ENCODE measurements around the gene PRELID3B. TPM values are rescaled to one million over a fixed set of nuclear protein-coding genes. Genes with fewer than 3 reads are reported as not detected.

PRELID3B gene
- polyA plus RNA-seq, 1 donor = 75.6 TPM

- H3K4me1 ChIP-seq (ENCODE audit: control insufficient read depth, insufficient read depth, low read length) = no peaks in the 10 kb centered on the region
- H3K9me3 ChIP-seq (ENCODE audit: control insufficient read depth, low read depth, low read length) = no peaks in the 10 kb centered on the region
- H3K27me3 ChIP-seq (ENCODE audit: control insufficient read depth, insufficient read depth, low read length) = no peaks in the 10 kb centered on the region
- no peak within 1 kb of the TSS for H3K4me3 ChIP-seq (ENCODE audit: low read length)
- no peak within 1 kb of the TSS for H3K27ac ChIP-seq (ENCODE audit: low read length)
- no peak for DNase-seq
- H3K36me3 ChIP-seq (ENCODE audit: control insufficient read depth, insufficient read depth, low read length) = peaks cover 17% of the 10 kb centered on the region
- whole genome bisulfite sequencing (ENCODE audit: insufficient coverage, low lambda C conversion rate) = no CpG with 5 or more reads among the region's 5 CpGs
These were observed 23.4 kb downstream of the PRELID3B start, which contains the start of gene TUBB1 for GRCh38 chr20:59019217-59019616. TUBB1 (plus strand) TSS chr20:59019429; CDS start chr20:59019523, 94 bp downstream.

- H3K27ac ChIP-seq (ENCODE audit: low read length) = no peak overlapping the region
- DNase-seq = no peak
- no CpG with 5 or more reads among the region's 10 CpGs for WGBS (ENCODE audit: insufficient coverage, low lambda C conversion rate)
- no peaks in the 10 kb centered on the region for H3K27me3 ChIP-seq (ENCODE audit: control insufficient read depth, insufficient read depth, low read length)
- no peak overlapping the region for H3K4me3 ChIP-seq (ENCODE audit: low read length)
- H3K9me3 ChIP-seq (ENCODE audit: control insufficient read depth, low read depth, low read length) = no peaks in the 10 kb centered on the region
- H3K36me3 ChIP-seq (ENCODE audit: control insufficient read depth, insufficient read depth, low read length) = peaks cover 13% of the 10 kb centered on the region
- H3K4me1 ChIP-seq (ENCODE audit: control insufficient read depth, insufficient read depth, low read length) = no peaks in the 10 kb centered on the region
These were observed 23.8 kb downstream of the PRELID3B start for GRCh38 chr20:59018817-59019216.

- H3K27ac ChIP-seq (ENCODE audit: low read length) = no peak overlapping the region
- WGBS (ENCODE audit: insufficient coverage, low lambda C conversion rate) = no CpG with 5 or more reads among the region's 16 CpGs
- DNase-seq = no peak
- H3K4me3 ChIP-seq (ENCODE audit: low read length) = no peak overlapping the region
- H3K36me3 ChIP-seq (ENCODE audit: control insufficient read depth, insufficient read depth, low read length) = peaks cover 2% of the 10 kb centered on the region
- H3K27me3 ChIP-seq (ENCODE audit: control insufficient read depth, insufficient read depth, low read length) = no peaks in the 10 kb centered on the region
- H3K4me1 ChIP-seq (ENCODE audit: control insufficient read depth, insufficient read depth, low read length) = no peaks in the 10 kb centered on the region
- H3K9me3 ChIP-seq (ENCODE audit: control insufficient read depth, low read depth, low read length) = no peaks in the 10 kb centered on the region
These were observed 24.9 kb downstream of the PRELID3B start for GRCh38 chr20:59017493-59018231.

- 40% methylated on average over 1 of the region's 4 CpGs for WGBS (ENCODE audit: insufficient coverage, low lambda C conversion rate)
- Histone ChIP-seq H3K4me3 (ENCODE audit: low read length) (no peak overlapping the region), H3K9me3 (ENCODE audit: control insufficient read depth, low read depth, low read length) (no peaks in the 10 kb centered on the region), H3K36me3 (ENCODE audit: control insufficient read depth, insufficient read depth, low read length) (no peaks in the 10 kb centered on the region), H3K27me3 (ENCODE audit: control insufficient read depth, insufficient read depth, low read length) (no peaks in the 10 kb centered on the region), H3K4me1 (ENCODE audit: control insufficient read depth, insufficient read depth, low read length) (no peaks in the 10 kb centered on the region), H3K27ac (ENCODE audit: low read length) (no peak overlapping the region)
- DNase-seq = no peak
These were observed 25.6 kb downstream of the PRELID3B start for GRCh38 chr20:59016795-59017492.

GRCh38 chr20:59015812-59016711, 26.5 kb downstream of the PRELID3B start:
- H3K4me1 ChIP-seq (ENCODE audit: control insufficient read depth, insufficient read depth, low read length) = no peaks in the 10 kb centered on the region
- no peaks in the 10 kb centered on the region for H3K36me3 ChIP-seq (ENCODE audit: control insufficient read depth, insufficient read depth, low read length)
- DNase-seq = no peak
- no peak overlapping the region for H3K27ac ChIP-seq (ENCODE audit: low read length)
- WGBS (ENCODE audit: insufficient coverage, low lambda C conversion rate) = 0% methylated on average over 1 of the region's 16 CpGs
- H3K4me3 ChIP-seq (ENCODE audit: low read length) = no peak overlapping the region
- no peaks in the 10 kb centered on the region for H3K27me3 ChIP-seq (ENCODE audit: control insufficient read depth, insufficient read depth, low read length)
- H3K9me3 ChIP-seq (ENCODE audit: control insufficient read depth, low read depth, low read length) = no peaks in the 10 kb centered on the region

GRCh38 chr20:59015411-59015810, 27.2 kb downstream of the PRELID3B start:
- Histone ChIP-seq H3K9me3 (ENCODE audit: control insufficient read depth, low read depth, low read length) (no peaks in the 10 kb centered on the region), H3K4me3 (ENCODE audit: low read length) (no peak overlapping the region), H3K27me3 (ENCODE audit: control insufficient read depth, insufficient read depth, low read length) (no peaks in the 10 kb centered on the region), H3K27ac (ENCODE audit: low read length) (no peak overlapping the region), H3K4me1 (ENCODE audit: control insufficient read depth, insufficient read depth, low read length) (no peaks in the 10 kb centered on the region), H3K36me3 (ENCODE audit: control insufficient read depth, insufficient read depth, low read length) (no peaks in the 10 kb centered on the region)
- DNase-seq = no peak
- no CpG with 5 or more reads among the region's 16 CpGs for WGBS (ENCODE audit: insufficient coverage, low lambda C conversion rate)

GRCh38 chr20:59014680-59015389, 27.8 kb downstream of the PRELID3B start:
- WGBS (ENCODE audit: insufficient coverage, low lambda C conversion rate) = no CpG with 5 or more reads among the region's 17 CpGs
- no peak overlapping the region for H3K27ac ChIP-seq (ENCODE audit: low read length)
- no peak overlapping the region for H3K4me3 ChIP-seq (ENCODE audit: low read length)
- no peaks in the 10 kb centered on the region for H3K4me1 ChIP-seq (ENCODE audit: control insufficient read depth, insufficient read depth, low read length)
- no peaks in the 10 kb centered on the region for H3K27me3 ChIP-seq (ENCODE audit: control insufficient read depth, insufficient read depth, low read length)
- H3K9me3 ChIP-seq (ENCODE audit: control insufficient read depth, low read depth, low read length) = no peaks in the 10 kb centered on the region
- no peak for DNase-seq
- H3K36me3 ChIP-seq (ENCODE audit: control insufficient read depth, insufficient read depth, low read length) = no peaks in the 10 kb centered on the region

GRCh38 chr20:59013959-59014608, 28.5 kb downstream of the PRELID3B start:
- 100% methylated on average over 1 of the region's 13 CpGs for WGBS (ENCODE audit: insufficient coverage, low lambda C conversion rate)
- no peak for DNase-seq

GRCh38 chr20:59013031-59013951, 29.3 kb downstream of the PRELID3B start:
- WGBS (ENCODE audit: insufficient coverage, low lambda C conversion rate) = 80% methylated on average over 1 of the region's 17 CpGs
- no peak for DNase-seq
- H3K27me3 ChIP-seq (ENCODE audit: control insufficient read depth, insufficient read depth, low read length) = no peaks in the 10 kb centered on the region
- H3K4me1 ChIP-seq (ENCODE audit: control insufficient read depth, insufficient read depth, low read length) = no peaks in the 10 kb centered on the region
- H3K27ac ChIP-seq (ENCODE audit: low read length) = no peak overlapping the region
- H3K9me3 ChIP-seq (ENCODE audit: control insufficient read depth, low read depth, low read length) = no peaks in the 10 kb centered on the region
- no peaks in the 10 kb centered on the region for H3K36me3 ChIP-seq (ENCODE audit: control insufficient read depth, insufficient read depth, low read length)
- H3K4me3 ChIP-seq (ENCODE audit: low read length) = no peak overlapping the region

More at GRCh38 chr20:59013959-59014608, 28.5 kb downstream of the PRELID3B start:
- no peaks in the 10 kb centered on the region for H3K4me1 ChIP-seq (ENCODE audit: control insufficient read depth, insufficient read depth, low read length)
- H3K9me3 ChIP-seq (ENCODE audit: control insufficient read depth, low read depth, low read length) = no peaks in the 10 kb centered on the region
- H3K27ac ChIP-seq (ENCODE audit: low read length) = no peak overlapping the region
- H3K4me3 ChIP-seq (ENCODE audit: low read length) = no peak overlapping the region
- no peaks in the 10 kb centered on the region for H3K27me3 ChIP-seq (ENCODE audit: control insufficient read depth, insufficient read depth, low read length)
- H3K36me3 ChIP-seq (ENCODE audit: control insufficient read depth, insufficient read depth, low read length) = no peaks in the 10 kb centered on the region

Measured in large intestine (tissue), 3 donors.